Measurements from ENCODE around the gene CBX4. TPM values are rescaled to one million over a fixed set of nuclear protein-coding genes. Genes with fewer than 3 reads are reported as not detected.

CBX4 gene
- total and polyA plus RNA-seq, 7 donors: 3.5 to 14.2 (median 7.6) TPM

DNA sequence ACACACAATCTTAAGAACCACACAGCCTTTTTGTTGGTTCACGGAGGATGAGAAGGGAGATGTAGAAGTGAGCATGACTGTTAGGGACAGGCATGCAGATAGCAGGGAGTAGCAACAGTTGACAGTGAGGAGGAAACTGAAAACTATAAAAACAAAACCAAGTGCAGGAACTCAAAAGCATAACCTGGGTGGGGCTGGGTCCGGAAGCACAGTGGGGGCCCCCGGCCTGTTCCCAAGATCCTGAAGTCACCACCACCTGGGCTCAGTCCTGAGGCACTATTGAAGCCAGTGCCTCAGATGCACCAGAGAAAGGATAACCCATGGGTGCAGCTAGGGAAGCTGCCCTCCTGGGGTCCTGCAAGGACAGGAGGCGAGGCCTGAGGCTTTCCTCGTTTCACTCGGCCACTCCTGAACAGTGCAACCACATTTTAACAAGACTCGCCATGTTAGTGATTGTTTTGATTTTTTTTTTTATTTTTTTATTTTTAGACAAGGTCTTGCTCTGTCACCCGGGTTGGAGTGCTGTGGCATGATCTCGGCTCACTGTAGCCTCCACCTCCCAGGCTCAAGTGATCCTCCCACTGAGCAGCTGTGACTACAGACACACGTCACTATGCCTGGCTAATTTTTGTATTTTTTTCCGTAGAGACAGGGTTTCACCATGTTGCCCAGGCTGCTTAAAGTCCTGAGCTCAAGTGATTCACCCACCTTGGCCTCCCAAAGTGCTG is 27.7 kb upstream of the CBX4 start:
- no peak for TF ChIP-seq CTCF (IDR thresholded peaks at IDR 0.05)
- TF ChIP-seq POLR2AphosphoS5 (IDR thresholded peaks at IDR 0.05): no peak
- no peak for TF ChIP-seq EP300 (IDR thresholded peaks at IDR 0.05)
- TF ChIP-seq POLR2A (IDR thresholded peaks at IDR 0.05): no peak
- Histone ChIP-seq H3K9me3 (no peaks in the 10 kb centered on the region), H3K27me3 (peaks cover 0 to 37% (median 0%) of the 10 kb centered on the region in 3 donors), H3K27ac (no peak overlapping the region), H3K4me3 (no peak overlapping the region), H3K4me1 (no peaks in the 10 kb centered on the region), H3K36me3 (no peaks in the 10 kb centered on the region)
- no peak for DNase-seq
- intact Hi-C loops (cut with DNase I): no loop called here
- WGBS, 2 donors: 42 to 56% methylated on average over 11 of the region's 11 CpGs

- 74 to 84% methylated on average over 18 of the region's 18 CpGs for WGBS, 2 donors
- peaks cover 0 to 45% (median 0%) of the 10 kb centered on the region in 3 donors for H3K27me3 ChIP-seq
- H3K4me1 ChIP-seq: no peaks in the 10 kb centered on the region
- no peaks in the 10 kb centered on the region for H3K9me3 ChIP-seq
- H3K36me3 ChIP-seq: no peaks in the 10 kb centered on the region
- intact Hi-C loops (cut with DNase I): no loop called here
- TF ChIP-seq EP300 (IDR thresholded peaks at IDR 0.05) (no peak), POLR2AphosphoS5 (IDR thresholded peaks at IDR 0.05) (no peak), POLR2A (IDR thresholded peaks at IDR 0.05) (no peak), CTCF (IDR thresholded peaks at IDR 0.05) (no peak)
- H3K27ac ChIP-seq: no peak overlapping the region
- DNase-seq: no peak
- H3K4me3 ChIP-seq: no peak overlapping the region
Measured at GRCh38 chr17:79865351-79866210, 26.3 kb upstream of the CBX4 start.

- DNase-seq: no peak
- H3K4me3 ChIP-seq: no peak overlapping the region
- peaks cover 0 to 48% (median 5%) of the 10 kb centered on the region in 3 donors for H3K27me3 ChIP-seq
- intact Hi-C loops (cut with DNase I): no loop called here
- 84 to 85% methylated on average over 20 of the region's 20 CpGs for WGBS, 2 donors
- H3K36me3 ChIP-seq: no peaks in the 10 kb centered on the region
- H3K4me1 ChIP-seq: no peaks in the 10 kb centered on the region
- no peaks in the 10 kb centered on the region for H3K9me3 ChIP-seq
- no peak overlapping the region for H3K27ac ChIP-seq
- no peak for TF ChIP-seq POLR2A (IDR thresholded peaks at IDR 0.05)
- TF ChIP-seq POLR2AphosphoS5 (IDR thresholded peaks at IDR 0.05): no peak
- no peak for TF ChIP-seq CTCF (IDR thresholded peaks at IDR 0.05)
- TF ChIP-seq EP300 (IDR thresholded peaks at IDR 0.05): no peak
Measured at GRCh38 chr17:79864617-79865250, 25.5 kb upstream of the CBX4 start.

GRCh38 chr17:79864147-79864546 is 24.9 kb upstream of the CBX4 start:
- WGBS, 2 donors: 87% methylated on average over 9 of the region's 9 CpGs
- TF ChIP-seq POLR2A (IDR thresholded peaks at IDR 0.05) (no peak), CTCF (IDR thresholded peaks at IDR 0.05) (no peak), EP300 (IDR thresholded peaks at IDR 0.05) (no peak), POLR2AphosphoS5 (IDR thresholded peaks at IDR 0.05) (no peak)
- DNase-seq: no peak
- Histone ChIP-seq H3K4me1 (no peaks in the 10 kb centered on the region), H3K36me3 (no peaks in the 10 kb centered on the region), H3K27ac (no peak overlapping the region), H3K27me3 (peaks cover 0 to 50% (median 8%) of the 10 kb centered on the region in 3 donors), H3K4me3 (no peak overlapping the region), H3K9me3 (no peaks in the 10 kb centered on the region)
- intact Hi-C loops (cut with DNase I): no loop called here
